Panc1 (cell line): ENCODE results near the gene METTL1. TPM values are rescaled to one million over a fixed set of nuclear protein-coding genes. Genes with fewer than 3 reads are reported as not detected.

Experiments
- ATAC-seq: fragments of 200-7000 bp; cut with Tn5 transposase; 2 replicates; pipeline ENCODE4 v1.9.1; 2020; ENCODE audit warnings: mild to moderate bottlenecking, moderate library complexity
- BruUV-seq: library from RNA; stranded (reverse); fragments of 400-500 nt; replicated peaks from 2 replicates; lab custom pipeline; 2021; lab: Mats Ljungman, UMichigan
- CTCF ChIA-PET: fragments of 300-600 bp; sonication (Branson Sonifier 250); formaldehyde crosslinking; loops from one replicate; lab custom pipeline; 2022; ENCODE audit warnings: antibody characterized with exemption; lab: Charles Lee
- POLR2A ChIA-PET: fragments of 300-600 bp; sonication (Branson Sonifier 250); formaldehyde crosslinking; loops from one replicate; lab custom pipeline; 2022; ENCODE audit warnings: antibody characterized with exemption; lab: Charles Lee
- DNase-seq: peaks from one replicate; pipeline ENCODE4 v3.0.0-alpha.2; 2010; ENCODE audit warnings: low read depth, low spot score
- H3K27ac ChIP-seq: 2 replicates; pipeline ENCODE4 v1.5.1; 2011; ENCODE audit warnings: mild to moderate bottlenecking, low read length, inconsistent platforms
- H3K27me3 ChIP-seq: fragments of 200-500 bp; sonication (Bioruptor generic); 2 replicates; pipeline ENCODE4 v1.6.0; 2014; ENCODE audit warnings: low read length, inconsistent platforms; ENCODE audit not compliant: control insufficient read depth, insufficient read depth
- H3K36me3 ChIP-seq: fragments of 200-500 bp; sonication (Bioruptor generic); 2 replicates; pipeline ENCODE4 v1.5.1; 2014; ENCODE audit warnings: inconsistent platforms, mild to moderate bottlenecking, low read length, moderate library complexity; ENCODE audit not compliant: control insufficient read depth, insufficient read depth
- H3K4me1 ChIP-seq: 2 replicates; pipeline ENCODE4 v1.5.1; 2011; ENCODE audit warnings: inconsistent platforms, mild to moderate bottlenecking, low read length, moderate library complexity; ENCODE audit not compliant: control insufficient read depth, insufficient read depth
- H3K4me3 ChIP-seq, 2 experiments: 2 replicates each; pipeline ENCODE4 v1.5.1; 2011 to 2012; ENCODE audit warnings: low read depth in 2 of 2, low read length in 2 of 2, mild to moderate bottlenecking in 2 of 2, inconsistent platforms in 1 of 2, moderate library complexity in 1 of 2
- H3K9me3 ChIP-seq: fragments of 200-500 bp; sonication (Bioruptor generic); 2 replicates; pipeline ENCODE4 v1.5.1; 2014; ENCODE audit warnings: low read depth, mild to moderate bottlenecking, inconsistent platforms, low read length, moderate library complexity; ENCODE audit not compliant: control insufficient read depth, insufficient read depth
- CTCF ChIP-seq: fragments of 450-650 bp; IDR thresholded peaks from 2 replicates; pipeline ENCODE4 v1.5.1; 2017; ENCODE audit warnings: mild to moderate bottlenecking
- POLR2AphosphoS5 ChIP-seq: IDR thresholded peaks from 2 replicates; pipeline ENCODE4 v1.6.1; 2012; ENCODE audit warnings: mild to moderate bottlenecking, low read depth, low read length, moderate library complexity
- REST ChIP-seq, 2 experiments: IDR thresholded peaks; 2 replicates each; pipeline ENCODE4 v1.6.1; 2011 to 2012; ENCODE audit warnings: low read depth in 2 of 2, control low read depth in 1 of 2, low read length in 1 of 2, mild to moderate bottlenecking in 1 of 2, moderate library complexity in 1 of 2; ENCODE audit not compliant: insufficient read depth in 1 of 2
- SIN3A ChIP-seq: IDR thresholded peaks from 2 replicates; pipeline ENCODE4 v1.6.1; 2012; ENCODE audit warnings: low read depth, mild to moderate bottlenecking, low read length, moderate library complexity, borderline replicate concordance; ENCODE audit not compliant: insufficient read depth
- TCF7L2 ChIP-seq: IDR thresholded peaks from 2 replicates; pipeline ENCODE4 v1.6.1; 2011; ENCODE audit warnings: mild to moderate bottlenecking, low read depth, low read length, inconsistent platforms
- in situ Hi-C: cut with HindIII; loops from 2 replicates; pipeline ENCODE4 v1.10.0; 2016; ENCODE audit warnings: low sequenced_read_pairs, low pct_unique_long_range_greater_than_20kb
- intact Hi-C: fragments of 100-400 bp; cut with micrococcal nuclease; formaldehyde crosslinking; loops from one replicate; pipeline ENCODE4 v1.10.0; 2022; ENCODE audit not compliant: unreplicated experiment
- total RNA-seq: library from RNA; stranded (reverse); gene quantifications from one replicate; pipeline ENCODE4 v1.2.1, GENCODE V29; 2021; ENCODE audit not compliant: unreplicated experiment

The METTL1 gene
- total RNA-seq, 1 experiment from 2014 or later: 46.5 TPM

- Histone ChIP-seq H3K4me1 (peaks cover 7% of the 10 kb centered on the region; the same call in 1 of the 2 replicates), H3K27me3 (no peaks in the 10 kb centered on the region; the same call in 1 of the 2 replicates), H3K9me3 (no peaks in the 10 kb centered on the region), H3K4me3 (no peak overlapping the region), H3K27ac (no peak overlapping the region), H3K36me3 (no peaks in the 10 kb centered on the region)
- TF ChIP-seq SIN3A: no peak
- TF ChIP-seq POLR2AphosphoS5: no peak
- no peak for TF ChIP-seq TCF7L2
- no peak for TF ChIP-seq REST (IDR thresholded peaks at IDR 0.05; ENCODE audit: insufficient read depth in 1 of 2, low read depth in 2 of 2, low read length in 1 of 2)
- TF ChIP-seq CTCF: no peak
- POLR2A ChIA-PET: no interaction called here
- in situ Hi-C loops (no loop called here), intact Hi-C loops (no loop called here)
- CTCF ChIA-PET: no interaction called here
- ATAC-seq (no peak), DNase-seq (no peak)
- BruUV-seq: no TSS peak
These were observed 39.6 kb downstream of the METTL1 start for GRCh38 chr12:57732270-57732669.

GRCh38 chr12:57731411-57732080 is 40.4 kb downstream of the METTL1 start:
- DNase-seq (no peak), ATAC-seq (no peak)
- Histone ChIP-seq H3K9me3 (no peaks in the 10 kb centered on the region), H3K27ac (no peak overlapping the region), H3K4me3 (no peak overlapping the region), H3K27me3 (no peaks in the 10 kb centered on the region), H3K4me1 (peaks cover 8% of the 10 kb centered on the region; the same call in 1 of the 2 replicates), H3K36me3 (no peaks in the 10 kb centered on the region)
- intact Hi-C loops: no loop called here
- BruUV-seq: no TSS peak
- in situ Hi-C loops: no loop called here
- POLR2A ChIA-PET: no interaction called here
- TF ChIP-seq POLR2AphosphoS5 (no peak), TCF7L2 (no peak), REST (IDR thresholded peaks at IDR 0.05; ENCODE audit: insufficient read depth in 1 of 2, low read depth in 2 of 2, low read length in 1 of 2) (no peak), CTCF (no peak), SIN3A (no peak)
- CTCF ChIA-PET: no interaction called here
